ENCODE results near the gene GRM1.

Gene GRM1

DNA sequence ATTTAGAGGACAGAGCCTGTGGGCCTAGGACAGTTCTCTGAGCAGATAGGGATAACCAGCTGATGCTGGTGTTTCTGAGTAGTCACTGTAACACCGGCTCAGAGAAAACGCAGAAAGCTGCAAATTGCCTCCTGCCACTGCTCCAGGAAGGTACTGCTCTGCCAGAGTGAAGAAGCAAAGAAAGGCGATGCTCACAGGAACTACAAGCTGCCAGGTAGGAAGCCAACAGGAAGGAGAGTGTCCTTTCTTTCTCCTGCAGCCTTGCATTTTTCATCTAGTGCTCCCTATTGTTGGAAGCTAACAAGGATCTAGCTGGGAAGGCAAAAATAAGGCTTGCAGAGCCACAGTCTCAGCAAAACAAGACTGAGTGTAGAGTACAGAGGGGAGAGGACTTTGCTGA is 444.1 kb downstream of the GRM1 start:
- TF ChIP-seq, protein P1, sequence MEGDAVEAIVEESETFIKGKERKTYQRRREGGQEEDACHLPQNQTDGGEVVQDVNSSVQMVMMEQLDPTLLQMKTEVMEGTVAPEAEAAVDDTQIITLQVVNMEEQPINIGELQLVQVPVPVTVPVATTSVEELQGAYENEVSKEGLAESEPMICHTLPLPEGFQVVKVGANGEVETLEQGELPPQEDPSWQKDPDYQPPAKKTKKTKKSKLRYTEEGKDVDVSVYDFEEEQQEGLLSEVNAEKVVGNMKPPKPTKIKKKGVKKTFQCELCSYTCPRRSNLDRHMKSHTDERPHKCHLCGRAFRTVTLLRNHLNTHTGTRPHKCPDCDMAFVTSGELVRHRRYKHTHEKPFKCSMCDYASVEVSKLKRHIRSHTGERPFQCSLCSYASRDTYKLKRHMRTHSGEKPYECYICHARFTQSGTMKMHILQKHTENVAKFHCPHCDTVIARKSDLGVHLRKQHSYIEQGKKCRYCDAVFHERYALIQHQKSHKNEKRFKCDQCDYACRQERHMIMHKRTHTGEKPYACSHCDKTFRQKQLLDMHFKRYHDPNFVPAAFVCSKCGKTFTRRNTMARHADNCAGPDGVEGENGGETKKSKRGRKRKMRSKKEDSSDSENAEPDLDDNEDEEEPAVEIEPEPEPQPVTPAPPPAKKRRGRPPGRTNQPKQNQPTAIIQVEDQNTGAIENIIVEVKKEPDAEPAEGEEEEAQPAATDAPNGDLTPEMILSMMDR (conservative IDR thresholded peaks at IDR 0.05; ENCODE audit: control insufficient read depth, insufficient read depth, low read depth, low read length): no peak
- no peak for DNase-seq (ENCODE audit: low read depth)
- no peak overlapping the region for H3K4me3 ChIP-seq (ENCODE audit: control insufficient read depth, low read depth, low read length)

DNA sequence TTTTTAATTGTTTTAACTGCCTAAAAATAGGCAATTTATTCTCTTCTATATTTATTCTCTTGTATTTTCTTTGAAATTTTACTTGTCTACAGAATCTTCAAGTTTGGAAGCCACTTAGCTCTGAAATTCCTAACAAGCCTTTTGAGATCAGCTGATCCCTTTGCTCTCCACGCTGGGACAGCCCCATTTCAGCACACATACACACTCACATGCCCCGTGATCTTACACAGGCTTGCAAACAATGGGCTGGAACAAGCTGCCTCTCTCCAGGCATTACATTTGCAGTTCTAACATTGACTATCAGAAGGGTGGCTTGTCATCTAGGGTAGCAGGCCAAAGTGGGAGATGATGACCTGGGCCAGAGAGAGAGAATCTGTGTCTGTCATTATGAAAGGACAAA is 452.7 kb downstream of the GRM1 start:
- no peak overlapping the region for H3K4me3 ChIP-seq (ENCODE audit: control insufficient read depth, low read depth, low read length)
- DNase-seq (ENCODE audit: low read depth): no peak
- TF ChIP-seq, protein P1 (conservative IDR thresholded peaks at IDR 0.05; ENCODE audit: control insufficient read depth, insufficient read depth, low read depth, low read length): no peak

DNA sequence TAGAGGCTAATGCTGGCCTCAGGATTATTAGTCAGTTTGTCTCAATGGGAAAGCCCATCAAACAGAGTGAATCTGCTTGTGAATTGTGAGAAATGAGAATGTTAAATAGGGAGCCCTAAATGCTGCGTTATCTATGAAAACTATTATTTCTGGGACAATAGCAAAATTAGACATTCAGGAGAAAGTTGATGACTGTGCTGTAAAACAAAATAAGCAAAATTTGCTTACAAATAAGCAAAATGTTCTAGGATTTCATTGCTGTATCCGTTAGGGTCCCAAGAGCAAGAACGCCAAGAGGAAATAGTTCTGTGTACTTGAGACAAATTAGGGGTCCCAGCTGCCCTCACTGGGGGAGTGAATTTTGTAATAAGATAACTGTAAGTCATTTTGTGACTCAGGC is 455.5 kb downstream of the GRM1 start:
- TF ChIP-seq, protein P1 (conservative IDR thresholded peaks at IDR 0.05; ENCODE audit: control insufficient read depth, insufficient read depth, low read depth, low read length): no peak
- no peak for DNase-seq (ENCODE audit: low read depth)
- H3K4me3 ChIP-seq (ENCODE audit: control insufficient read depth, low read depth, low read length): no peak overlapping the region
